SK-N-SH treated with all-trans-retinoic acid at 6 μM for 48 hours (cell line): ENCODE measurements around the gene MYNN.

ENCODE experiments used
- ZFP3 ChIP-seq: fragments of 250-450 bp; sonication (Bioruptor Pico); IDR thresholded peaks from 2 replicates; pipeline ENCODE4 v1.5.0; 2020; ENCODE audit warnings: mild to moderate bottlenecking, moderate library complexity
- ZNF8 ChIP-seq: fragments of 450-650 bp; formaldehyde crosslinking; IDR thresholded peaks from 2 replicates; pipeline ENCODE4 v1.5.0; 2020; ENCODE audit warnings: mild to moderate bottlenecking, moderate library complexity
- TF ChIP-seq, protein P1 (sequence below): fragments of 250-450 bp; sonication (Bioruptor Pico); IDR thresholded peaks from 2 replicates; pipeline ENCODE4 v1.8.0; 2020; ENCODE audit warnings: mild to moderate bottlenecking, moderate library complexity, borderline replicate concordance

DNA sequence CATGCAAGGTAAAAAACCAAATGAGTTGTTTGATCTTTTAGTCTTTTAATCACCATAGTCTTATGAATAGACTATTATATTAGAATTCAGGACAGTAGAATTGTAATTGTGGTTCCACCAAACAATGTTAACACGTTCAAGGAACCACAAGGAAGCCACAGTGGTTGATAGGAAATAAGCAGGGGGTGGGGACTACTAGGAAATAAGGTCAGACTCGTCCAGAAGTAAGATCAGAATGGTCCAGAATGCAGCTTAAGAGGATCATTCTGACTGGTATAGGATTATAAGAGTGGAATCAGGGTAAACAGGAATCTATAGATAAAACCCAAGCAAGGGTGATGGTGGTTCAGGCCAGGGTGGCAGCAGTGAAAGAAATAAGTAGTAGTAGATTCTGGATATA lies 7.5 kb downstream of the MYNN start:
- TF ChIP-seq, protein P1, sequence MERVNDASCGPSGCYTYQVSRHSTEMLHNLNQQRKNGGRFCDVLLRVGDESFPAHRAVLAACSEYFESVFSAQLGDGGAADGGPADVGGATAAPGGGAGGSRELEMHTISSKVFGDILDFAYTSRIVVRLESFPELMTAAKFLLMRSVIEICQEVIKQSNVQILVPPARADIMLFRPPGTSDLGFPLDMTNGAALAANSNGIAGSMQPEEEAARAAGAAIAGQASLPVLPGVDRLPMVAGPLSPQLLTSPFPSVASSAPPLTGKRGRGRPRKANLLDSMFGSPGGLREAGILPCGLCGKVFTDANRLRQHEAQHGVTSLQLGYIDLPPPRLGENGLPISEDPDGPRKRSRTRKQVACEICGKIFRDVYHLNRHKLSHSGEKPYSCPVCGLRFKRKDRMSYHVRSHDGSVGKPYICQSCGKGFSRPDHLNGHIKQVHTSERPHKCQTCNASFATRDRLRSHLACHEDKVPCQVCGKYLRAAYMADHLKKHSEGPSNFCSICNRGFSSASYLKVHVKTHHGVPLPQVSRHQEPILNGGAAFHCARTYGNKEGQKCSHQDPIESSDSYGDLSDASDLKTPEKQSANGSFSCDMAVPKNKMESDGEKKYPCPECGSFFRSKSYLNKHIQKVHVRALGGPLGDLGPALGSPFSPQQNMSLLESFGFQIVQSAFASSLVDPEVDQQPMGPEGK = no peak
- TF ChIP-seq ZFP3 (CRISPR knock-in tag) (no peak), ZNF8 (no peak)
